KMS-11 (cell line): ENCODE results near the gene BAZ2B.

Experiments used
- H2AFZ ChIP-seq: fragments of 200-600 bp; sonication (generic); 2 replicates; pipeline ENCODE4 v1.6.1; 2016; ENCODE audit warnings: antibody characterized with exemption, mixed run types, low read depth
- H3K27ac ChIP-seq: fragments of 200-600 bp; sonication (generic); 2 replicates; pipeline ENCODE4 v1.6.1; 2016; ENCODE audit warnings: mild to moderate bottlenecking, mixed run types
- H3K27me3 ChIP-seq: fragments of 200-600 bp; sonication (generic); 2 replicates; pipeline ENCODE4 v1.6.1; 2017; ENCODE audit warnings: mild to moderate bottlenecking, low read depth, mixed run types, moderate library complexity; ENCODE audit not compliant: insufficient read depth
- H3K36me3 ChIP-seq: fragments of 200-600 bp; sonication (generic); 2 replicates; pipeline ENCODE4 v1.6.1; 2017; ENCODE audit warnings: mild to moderate bottlenecking, mixed run types; ENCODE audit not compliant: insufficient read depth
- H3K4me1 ChIP-seq: fragments of 200-600 bp; sonication (generic); 2 replicates; pipeline ENCODE4 v1.6.1; 2016; ENCODE audit warnings: mild to moderate bottlenecking, low read depth, mixed run types; ENCODE audit not compliant: poor library complexity, severe bottlenecking
- H3K4me2 ChIP-seq: fragments of 200-600 bp; sonication (generic); 2 replicates; pipeline ENCODE4 v1.7.0; 2016; ENCODE audit warnings: mild to moderate bottlenecking, mixed run types
- H3K4me3 ChIP-seq: fragments of 200-600 bp; sonication (generic); IDR thresholded peaks from 2 replicates; pipeline ENCODE4 v1.6.1; 2017; ENCODE audit warnings: low read depth, low read length, mixed read lengths; ENCODE audit not compliant: insufficient read depth
- H3K79me2 ChIP-seq: fragments of 200-600 bp; sonication (generic); 2 replicates; pipeline ENCODE4 v1.6.1; 2016; ENCODE audit warnings: low read depth, mixed run types; ENCODE audit not compliant: insufficient read depth
- H3K9ac ChIP-seq: fragments of 200-600 bp; sonication (generic); 2 replicates; pipeline ENCODE4 v1.6.1; 2016; ENCODE audit warnings: mild to moderate bottlenecking, mixed run types
- H4K20me1 ChIP-seq: fragments of 200-600 bp; sonication (generic); 2 replicates; pipeline ENCODE4 v1.6.1; 2016; ENCODE audit warnings: mild to moderate bottlenecking, mixed run types; ENCODE audit not compliant: insufficient read depth
- TF ChIP-seq, protein P1 (sequence below): fragments of 200-600 bp; sonication (generic); conservative IDR thresholded peaks from 2 replicates; pipeline ENCODE4 v1.6.1; 2017; ENCODE audit warnings: low read depth, mild to moderate bottlenecking, antibody characterized with exemption, low read length, moderate library complexity, mixed read lengths

BAZ2B gene

DNA sequence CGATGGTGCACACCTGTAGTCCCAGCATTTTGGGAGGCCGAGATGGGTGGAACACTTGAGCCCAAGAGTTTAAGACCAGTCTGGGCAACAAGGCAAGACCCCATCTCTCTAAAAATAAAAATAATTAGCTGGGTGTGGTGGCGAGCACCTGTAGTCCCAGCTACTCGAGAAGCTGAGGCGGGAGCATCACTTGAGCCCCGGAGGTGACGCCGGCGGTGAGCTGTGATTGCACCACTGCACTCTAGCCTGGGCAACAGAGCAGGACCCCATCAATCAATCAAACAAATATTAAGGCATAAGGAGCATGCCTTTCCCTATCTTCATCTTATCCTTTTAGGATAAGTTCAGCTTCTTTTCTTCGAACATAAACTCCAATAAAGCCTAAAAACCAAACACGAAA is 330.9 kb downstream of the BAZ2B start:
- H3K79me2 ChIP-seq = peaks cover 6% of the 10 kb centered on the region; the same call in 1 of the 2 replicates
- H3K27ac ChIP-seq = no peak overlapping the region
- peaks cover 41% of the 10 kb centered on the region for H3K4me1 ChIP-seq
- H4K20me1 ChIP-seq = no peaks in the 10 kb centered on the region
- H3K27me3 ChIP-seq = no peaks in the 10 kb centered on the region
- no peak overlapping the region for H3K4me3 ChIP-seq
- peak overlapping the region; percentile 92 for H3K4me2 ChIP-seq
- no peak overlapping the region; the same call in 1 of the 2 replicates for H3K9ac ChIP-seq
- H3K36me3 ChIP-seq = no peaks in the 10 kb centered on the region
- TF ChIP-seq, protein P1, sequence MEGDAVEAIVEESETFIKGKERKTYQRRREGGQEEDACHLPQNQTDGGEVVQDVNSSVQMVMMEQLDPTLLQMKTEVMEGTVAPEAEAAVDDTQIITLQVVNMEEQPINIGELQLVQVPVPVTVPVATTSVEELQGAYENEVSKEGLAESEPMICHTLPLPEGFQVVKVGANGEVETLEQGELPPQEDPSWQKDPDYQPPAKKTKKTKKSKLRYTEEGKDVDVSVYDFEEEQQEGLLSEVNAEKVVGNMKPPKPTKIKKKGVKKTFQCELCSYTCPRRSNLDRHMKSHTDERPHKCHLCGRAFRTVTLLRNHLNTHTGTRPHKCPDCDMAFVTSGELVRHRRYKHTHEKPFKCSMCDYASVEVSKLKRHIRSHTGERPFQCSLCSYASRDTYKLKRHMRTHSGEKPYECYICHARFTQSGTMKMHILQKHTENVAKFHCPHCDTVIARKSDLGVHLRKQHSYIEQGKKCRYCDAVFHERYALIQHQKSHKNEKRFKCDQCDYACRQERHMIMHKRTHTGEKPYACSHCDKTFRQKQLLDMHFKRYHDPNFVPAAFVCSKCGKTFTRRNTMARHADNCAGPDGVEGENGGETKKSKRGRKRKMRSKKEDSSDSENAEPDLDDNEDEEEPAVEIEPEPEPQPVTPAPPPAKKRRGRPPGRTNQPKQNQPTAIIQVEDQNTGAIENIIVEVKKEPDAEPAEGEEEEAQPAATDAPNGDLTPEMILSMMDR = no peak
- H2AFZ ChIP-seq = peak overlapping the region; percentile 80; the same call in 1 of the 2 replicates

DNA sequence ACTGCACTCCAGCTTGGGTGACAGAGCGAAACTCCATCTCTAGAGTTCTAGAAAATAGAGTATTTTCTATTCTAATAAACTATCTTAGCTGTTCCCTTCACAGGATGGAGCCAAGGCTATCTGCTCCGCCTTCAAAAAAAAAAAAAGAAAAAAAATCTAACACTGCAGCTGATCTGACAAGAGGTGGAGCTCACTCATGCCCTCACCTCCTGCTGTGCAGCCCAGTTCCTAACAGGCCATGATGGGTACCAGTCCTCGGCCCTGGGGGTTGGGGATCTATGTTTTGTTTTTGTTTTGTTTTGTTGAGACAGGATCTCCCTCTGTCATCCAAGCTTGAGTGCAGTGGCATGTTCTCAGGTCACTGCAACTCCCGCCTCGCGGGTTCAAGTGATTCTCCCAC is 332.8 kb downstream of the BAZ2B start:
- Histone ChIP-seq H3K27ac (no peak overlapping the region), H3K9ac (no peak overlapping the region), H3K36me3 (no peaks in the 10 kb centered on the region), H3K79me2 (peaks cover 6% of the 10 kb centered on the region; the same call in 1 of the 2 replicates), H4K20me1 (no peaks in the 10 kb centered on the region), H3K4me3 (no peak overlapping the region), H3K4me2 (no peak overlapping the region), H2AFZ (no peak overlapping the region), H3K4me1 (peaks cover 32% of the 10 kb centered on the region), H3K27me3 (no peaks in the 10 kb centered on the region)
- TF ChIP-seq, protein P1 = no peak

DNA sequence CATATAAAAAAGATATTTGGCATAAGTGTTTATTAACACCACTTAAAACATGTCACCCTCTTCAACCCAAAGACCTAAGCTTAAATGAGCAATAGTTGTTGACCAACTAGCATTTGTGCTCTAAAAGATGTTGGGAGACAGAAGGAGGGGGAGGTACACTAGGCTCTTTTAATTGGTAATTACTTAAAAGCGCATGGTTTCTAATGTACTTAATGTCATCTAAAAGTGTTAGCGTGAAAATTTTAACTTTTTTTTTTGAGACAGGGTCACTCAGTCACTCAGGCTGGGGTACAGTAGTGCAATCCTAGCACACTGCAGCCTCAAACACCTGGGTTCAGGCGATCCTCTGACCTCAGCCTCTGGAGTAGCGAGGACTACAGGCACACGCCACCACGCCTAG is 335.3 kb downstream of the BAZ2B start:
- H3K36me3 ChIP-seq = no peaks in the 10 kb centered on the region
- H3K4me2 ChIP-seq = no peak overlapping the region

DNA sequence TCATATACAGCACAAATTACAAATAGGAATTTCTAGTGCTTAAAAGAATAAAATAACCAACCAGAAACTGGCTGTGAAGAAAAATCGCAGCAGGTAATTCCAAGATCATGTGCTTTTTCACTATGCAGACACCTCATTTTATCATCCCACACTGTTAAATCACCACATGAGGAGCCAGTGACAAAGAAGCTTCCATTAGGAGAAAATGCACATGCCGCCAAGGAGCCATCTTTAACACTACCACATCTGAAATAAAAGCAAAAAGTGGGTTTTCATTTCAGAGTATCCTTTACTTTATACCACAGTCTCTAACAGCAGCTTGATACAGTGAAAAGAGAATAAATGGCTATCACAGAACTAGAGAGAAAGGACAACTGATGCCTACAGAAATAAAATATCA is 336.6 kb downstream of the BAZ2B start:
- Histone ChIP-seq H3K36me3 (no peaks in the 10 kb centered on the region), H4K20me1 (no peaks in the 10 kb centered on the region), H3K9ac (no peak overlapping the region), H3K4me1 (peaks cover 25% of the 10 kb centered on the region), H3K4me3 (no peak overlapping the region), H3K79me2 (no peaks in the 10 kb centered on the region), H3K27ac (no peak overlapping the region), H3K27me3 (no peaks in the 10 kb centered on the region), H2AFZ (no peak overlapping the region), H3K4me2 (no peak overlapping the region)
- TF ChIP-seq, protein P1 = no peak

More for the DNA sequence above, 335.3 kb downstream of the BAZ2B start:
- Histone ChIP-seq H3K27me3 (no peaks in the 10 kb centered on the region), H3K27ac (no peak overlapping the region), H4K20me1 (no peaks in the 10 kb centered on the region), H3K4me3 (no peak overlapping the region), H2AFZ (no peak overlapping the region), H3K79me2 (peaks cover 6% of the 10 kb centered on the region; the same call in 1 of the 2 replicates), H3K4me1 (peaks cover 21% of the 10 kb centered on the region), H3K9ac (no peak overlapping the region)
- TF ChIP-seq, protein P1 = no peak
